ENCODE measurements around the gene PRR13. TPM values are rescaled to one million over a fixed set of nuclear protein-coding genes. Genes with fewer than 3 reads are reported as not detected.

The PRR13 gene
- total and polyA plus RNA-seq, 2 of the 8 experiments (the other 6 are each of a cell fraction or from before 2014, with no cell fraction given), result 82.9 to 185 TPM

DNA sequence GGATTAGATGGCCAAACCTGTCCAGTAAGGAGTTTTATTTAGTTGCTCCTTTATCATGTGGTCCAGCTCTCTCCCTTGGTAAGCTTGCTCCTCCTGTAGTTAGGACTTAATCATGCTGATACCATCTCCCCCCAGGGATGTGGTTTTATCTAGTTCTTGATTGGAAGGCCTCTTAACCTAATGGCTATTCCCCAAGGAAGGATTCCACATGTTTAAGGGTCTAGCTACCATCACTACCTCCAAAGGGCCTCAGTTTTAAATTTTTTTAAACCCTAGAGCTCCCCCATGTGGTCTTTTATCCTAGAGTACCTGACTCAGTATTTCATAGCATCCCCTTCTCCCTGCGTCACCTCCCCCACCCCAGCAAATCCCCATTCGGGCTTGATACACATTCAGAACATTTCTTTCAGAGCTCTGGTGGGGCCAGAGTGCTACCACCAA, 35.3 kb downstream of the PRR13 start (continued):
- TF ChIP-seq HDAC6 (IDR thresholded peaks at IDR 0.05; ENCODE audit: low read depth, low read length), result no peak
- no peak for TF ChIP-seq EGR1 (IDR thresholded peaks at IDR 0.05; ENCODE audit: borderline replicate concordance, low read depth, low read length)
- TF ChIP-seq POLR2AphosphoS5 (IDR thresholded peaks at IDR 0.05; ENCODE audit: low read depth, low read length), result 0 out of 2 replicates have a peak, but pooled peaks have one; percentile 6
- TF ChIP-seq KDM4A (IDR thresholded peaks at IDR 0.05; ENCODE audit: low read depth, low read length, severe bottlenecking), result no peak
- no peak for TF ChIP-seq SUZ12 (IDR thresholded peaks at IDR 0.05; ENCODE audit: low read length)
- TF ChIP-seq BCL11A (IDR thresholded peaks at IDR 0.05; ENCODE audit: low read depth in 2 of 2, low read length in 2 of 2), result no peak
- TF ChIP-seq, protein P1, sequence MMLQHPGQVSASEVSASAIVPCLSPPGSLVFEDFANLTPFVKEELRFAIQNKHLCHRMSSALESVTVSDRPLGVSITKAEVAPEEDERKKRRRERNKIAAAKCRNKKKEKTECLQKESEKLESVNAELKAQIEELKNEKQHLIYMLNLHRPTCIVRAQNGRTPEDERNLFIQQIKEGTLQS (IDR thresholded peaks at IDR 0.05; ENCODE audit: insufficient read depth, low read depth, low read length), result no peak
- TF ChIP-seq GTF2F1 (IDR thresholded peaks at IDR 0.05; ENCODE audit: borderline replicate concordance, low read depth, low read length), result no peak
